ENCODE measurements around the gene CCRL2. TPM values are rescaled to one million over a fixed set of nuclear protein-coding genes. Genes with fewer than 3 reads are reported as not detected.

CCRL2 gene
- total and polyA plus RNA-seq, 2 experiments from 2014 or later: 5.3 to 8.6 TPM

DNA sequence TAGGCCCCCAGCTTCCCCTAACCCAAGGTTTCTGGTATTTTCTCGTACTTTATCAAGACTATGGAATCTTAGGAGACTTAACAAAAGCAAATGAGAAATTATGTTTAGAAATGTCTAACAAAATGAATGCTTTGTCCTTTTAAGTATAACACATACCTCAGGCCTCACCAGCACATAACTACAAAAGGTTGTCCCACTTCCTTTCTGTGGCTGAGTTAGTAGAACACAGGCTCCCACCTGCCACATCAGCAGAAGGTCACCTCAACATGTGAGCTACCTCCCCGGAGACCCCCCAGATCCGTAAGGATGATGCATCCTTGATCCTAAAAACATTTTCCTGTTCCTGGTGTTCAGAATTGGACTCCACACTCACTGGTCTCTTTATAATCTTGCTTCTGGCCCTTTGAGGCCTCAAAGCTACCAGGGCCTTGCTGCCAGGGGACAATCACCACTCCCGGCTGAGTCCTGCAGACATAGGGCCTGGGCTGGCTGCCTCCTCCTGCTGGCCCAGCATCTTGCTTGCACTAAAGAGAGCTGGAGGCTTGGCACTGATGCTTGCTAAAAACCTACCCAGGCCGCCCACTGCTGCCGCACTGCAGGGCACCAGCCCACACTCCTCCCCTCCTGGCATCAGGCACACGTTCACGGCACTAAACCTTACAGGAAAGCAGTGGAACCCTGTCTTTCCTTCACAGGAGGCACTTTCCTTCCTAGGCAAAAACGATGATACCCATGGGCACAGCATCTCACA, 2.9 kb downstream of the CCRL2 start:
- H3K9me3 ChIP-seq (ENCODE audit: low read depth): no peaks in the 10 kb centered on the region
- no peaks in the 10 kb centered on the region for H3K36me3 ChIP-seq
- DNase-seq (ENCODE audit: low read depth in 1 of 2, low spot score in 1 of 2): no peak
- H3K27ac ChIP-seq: no peak overlapping the region
- TF ChIP-seq, protein P1, sequence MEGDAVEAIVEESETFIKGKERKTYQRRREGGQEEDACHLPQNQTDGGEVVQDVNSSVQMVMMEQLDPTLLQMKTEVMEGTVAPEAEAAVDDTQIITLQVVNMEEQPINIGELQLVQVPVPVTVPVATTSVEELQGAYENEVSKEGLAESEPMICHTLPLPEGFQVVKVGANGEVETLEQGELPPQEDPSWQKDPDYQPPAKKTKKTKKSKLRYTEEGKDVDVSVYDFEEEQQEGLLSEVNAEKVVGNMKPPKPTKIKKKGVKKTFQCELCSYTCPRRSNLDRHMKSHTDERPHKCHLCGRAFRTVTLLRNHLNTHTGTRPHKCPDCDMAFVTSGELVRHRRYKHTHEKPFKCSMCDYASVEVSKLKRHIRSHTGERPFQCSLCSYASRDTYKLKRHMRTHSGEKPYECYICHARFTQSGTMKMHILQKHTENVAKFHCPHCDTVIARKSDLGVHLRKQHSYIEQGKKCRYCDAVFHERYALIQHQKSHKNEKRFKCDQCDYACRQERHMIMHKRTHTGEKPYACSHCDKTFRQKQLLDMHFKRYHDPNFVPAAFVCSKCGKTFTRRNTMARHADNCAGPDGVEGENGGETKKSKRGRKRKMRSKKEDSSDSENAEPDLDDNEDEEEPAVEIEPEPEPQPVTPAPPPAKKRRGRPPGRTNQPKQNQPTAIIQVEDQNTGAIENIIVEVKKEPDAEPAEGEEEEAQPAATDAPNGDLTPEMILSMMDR (IDR thresholded peaks at IDR 0.05; ENCODE audit: low read depth, low read length): no peak
- H3K4me1 ChIP-seq (ENCODE audit: low read depth): peaks cover 61% of the 10 kb centered on the region
- H3K4me3 ChIP-seq: no peak overlapping the region
- H3K27me3 ChIP-seq: no peaks in the 10 kb centered on the region

DNA sequence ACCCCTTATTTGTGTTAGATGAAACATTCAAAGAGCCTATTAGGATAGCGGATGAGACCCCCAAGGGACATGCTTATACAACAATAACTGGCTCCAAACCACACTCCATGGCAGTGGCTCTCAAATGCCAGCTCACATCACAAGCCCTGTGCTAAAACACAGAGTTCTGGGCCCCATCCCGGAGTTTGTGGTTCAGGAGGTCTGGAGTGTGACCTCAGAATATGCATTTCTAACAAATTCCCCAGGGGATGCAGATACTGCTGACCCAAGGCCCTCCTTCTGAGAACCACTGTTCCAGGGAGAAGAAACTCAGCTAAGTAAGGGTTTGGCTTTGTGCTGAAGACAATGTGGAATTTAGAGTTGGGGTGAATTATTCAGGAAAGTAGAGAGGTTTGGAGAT, 3.6 kb downstream of the CCRL2 start:
- Histone ChIP-seq H3K4me3 (no peak overlapping the region), H3K27me3 (no peaks in the 10 kb centered on the region), H3K36me3 (no peaks in the 10 kb centered on the region), H3K4me1 (ENCODE audit: low read depth) (peaks cover 67% of the 10 kb centered on the region), H3K27ac (no peak overlapping the region), H3K9me3 (ENCODE audit: low read depth) (no peaks in the 10 kb centered on the region)
- TF ChIP-seq, protein P1 (IDR thresholded peaks at IDR 0.05; ENCODE audit: low read depth, low read length): no peak
- DNase-seq (ENCODE audit: low read depth in 1 of 2, low spot score in 1 of 2): no peak

DNA sequence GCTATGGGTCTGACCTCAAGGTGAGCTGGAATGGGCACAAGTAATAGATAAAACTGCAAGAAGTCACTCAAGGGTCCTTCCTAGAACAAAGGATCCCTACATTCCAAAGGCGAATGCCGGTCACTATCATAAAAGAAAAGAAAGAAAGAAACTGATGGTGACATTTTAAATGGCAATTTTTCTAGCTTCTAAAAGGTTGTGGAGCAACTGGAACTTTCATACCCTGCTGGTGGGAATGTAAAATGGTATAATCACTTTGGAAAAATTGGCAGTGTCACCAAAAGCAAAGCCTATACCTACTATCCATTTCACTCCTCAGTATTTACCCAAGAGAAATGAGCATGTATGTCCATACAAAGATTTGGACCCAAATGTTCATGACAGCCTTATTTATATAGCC, 4.2 kb downstream of the CCRL2 start:
- Histone ChIP-seq H3K4me1 (ENCODE audit: low read depth) (peaks cover 73% of the 10 kb centered on the region), H3K27ac (no peak overlapping the region), H3K36me3 (no peaks in the 10 kb centered on the region), H3K27me3 (no peaks in the 10 kb centered on the region), H3K9me3 (ENCODE audit: low read depth) (no peaks in the 10 kb centered on the region), H3K4me3 (no peak overlapping the region)
- TF ChIP-seq, protein P1 (IDR thresholded peaks at IDR 0.05; ENCODE audit: low read depth, low read length): no peak
- no peak for DNase-seq (ENCODE audit: low read depth in 1 of 2, low spot score in 1 of 2)

DNA sequence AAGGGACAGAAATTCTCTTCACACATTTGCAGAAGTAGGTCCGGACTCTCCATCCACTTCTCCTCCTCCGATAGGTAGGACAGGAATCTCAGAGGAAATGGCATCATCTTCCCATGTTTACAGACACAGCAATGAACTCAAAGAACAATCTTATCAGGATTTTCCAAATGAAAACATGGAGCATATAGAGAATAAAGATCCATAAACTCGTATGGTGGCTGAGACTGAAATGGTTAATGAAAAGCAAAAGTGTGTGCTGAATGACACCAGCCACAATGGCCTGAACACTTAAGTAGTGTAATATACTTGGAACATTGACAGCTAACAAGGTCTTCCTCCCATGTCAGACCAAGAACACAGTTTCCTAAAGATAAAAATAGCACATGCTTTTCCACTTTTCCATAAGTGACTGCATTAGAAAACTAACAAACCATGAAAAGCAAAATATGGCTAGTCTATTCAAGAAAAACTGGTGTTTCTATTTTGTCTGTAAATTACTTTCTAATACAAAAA, 5.8 kb downstream of the CCRL2 start:
- H3K36me3 ChIP-seq: no peaks in the 10 kb centered on the region
- TF ChIP-seq, protein P1 (IDR thresholded peaks at IDR 0.05; ENCODE audit: low read depth, low read length): no peak
- H3K4me1 ChIP-seq (ENCODE audit: low read depth): peaks cover 76% of the 10 kb centered on the region
- no peaks in the 10 kb centered on the region for H3K9me3 ChIP-seq (ENCODE audit: low read depth)
- no peak overlapping the region for H3K27ac ChIP-seq
- no peak overlapping the region for H3K4me3 ChIP-seq
- no peaks in the 10 kb centered on the region for H3K27me3 ChIP-seq
- DNase-seq (ENCODE audit: low read depth in 1 of 2, low spot score in 1 of 2): no peak

DNA sequence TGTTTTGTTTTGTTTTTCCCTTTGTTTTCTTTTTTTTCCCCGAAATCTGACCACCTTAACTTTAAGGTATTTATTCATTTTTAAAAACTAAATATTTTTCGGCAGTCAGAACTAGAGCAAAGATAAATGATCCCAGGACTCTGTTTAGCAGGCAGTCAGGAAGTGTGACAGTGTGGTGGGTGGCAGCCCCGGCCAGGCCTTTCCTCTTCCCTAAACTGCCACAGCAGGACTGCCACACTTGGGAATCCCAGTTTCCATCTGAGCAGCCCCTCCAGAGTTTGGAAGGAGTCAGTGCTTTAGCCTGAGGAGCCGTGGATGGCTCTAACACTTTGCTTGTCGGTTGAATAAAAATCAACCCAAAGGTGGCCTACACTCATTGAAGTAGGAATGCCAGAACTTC, 6.9 kb downstream of the CCRL2 start:
- TF ChIP-seq, protein P1 (IDR thresholded peaks at IDR 0.05; ENCODE audit: low read depth, low read length): no peak
- H3K9me3 ChIP-seq (ENCODE audit: low read depth): no peaks in the 10 kb centered on the region
- no peaks in the 10 kb centered on the region for H3K36me3 ChIP-seq
- H3K4me3 ChIP-seq: no peak overlapping the region
- H3K4me1 ChIP-seq (ENCODE audit: low read depth): peaks cover 73% of the 10 kb centered on the region
- no peak for DNase-seq (ENCODE audit: low read depth in 1 of 2, low spot score in 1 of 2)
- no peak overlapping the region for H3K27ac ChIP-seq
- no peaks in the 10 kb centered on the region for H3K27me3 ChIP-seq
